NB4 (cell line): ENCODE data around the gene DUSP28.

Experiments
- DNase-seq: peaks from one replicate; pipeline ENCODE4 v3.0.0; 2010; ENCODE audit warnings: low read depth
- H3K4me3 ChIP-seq: one replicate; pipeline ENCODE4 v1.5.1; 2011; ENCODE audit warnings: mild to moderate bottlenecking, low read depth, low read length, moderate library complexity
- MYC ChIP-seq: IDR thresholded peaks from 2 replicates; pipeline ENCODE4 v1.6.1; 2011; ENCODE audit warnings: low read depth, low read length
- POLR2A ChIP-seq: IDR thresholded peaks from 2 replicates; pipeline ENCODE4 v1.6.1; 2011; ENCODE audit warnings: mild to moderate bottlenecking; ENCODE audit not compliant: insufficient read length; ENCODE audit errors: extremely low read depth
- TF ChIP-seq, protein P1 (sequence below): IDR thresholded peaks from one replicate; pipeline ENCODE4 v1.5.1; 2012; ENCODE audit warnings: low read depth, low read length
- TF ChIP-seq, protein P2 (sequence below): IDR thresholded peaks from 2 replicates; pipeline ENCODE4 v1.6.1; 2011; ENCODE audit warnings: low read depth, low read length

DUSP28 gene

GRCh38 chr2:240595381-240596079 is 35.4 kb downstream of the DUSP28 start:
- TF ChIP-seq, protein P1, sequence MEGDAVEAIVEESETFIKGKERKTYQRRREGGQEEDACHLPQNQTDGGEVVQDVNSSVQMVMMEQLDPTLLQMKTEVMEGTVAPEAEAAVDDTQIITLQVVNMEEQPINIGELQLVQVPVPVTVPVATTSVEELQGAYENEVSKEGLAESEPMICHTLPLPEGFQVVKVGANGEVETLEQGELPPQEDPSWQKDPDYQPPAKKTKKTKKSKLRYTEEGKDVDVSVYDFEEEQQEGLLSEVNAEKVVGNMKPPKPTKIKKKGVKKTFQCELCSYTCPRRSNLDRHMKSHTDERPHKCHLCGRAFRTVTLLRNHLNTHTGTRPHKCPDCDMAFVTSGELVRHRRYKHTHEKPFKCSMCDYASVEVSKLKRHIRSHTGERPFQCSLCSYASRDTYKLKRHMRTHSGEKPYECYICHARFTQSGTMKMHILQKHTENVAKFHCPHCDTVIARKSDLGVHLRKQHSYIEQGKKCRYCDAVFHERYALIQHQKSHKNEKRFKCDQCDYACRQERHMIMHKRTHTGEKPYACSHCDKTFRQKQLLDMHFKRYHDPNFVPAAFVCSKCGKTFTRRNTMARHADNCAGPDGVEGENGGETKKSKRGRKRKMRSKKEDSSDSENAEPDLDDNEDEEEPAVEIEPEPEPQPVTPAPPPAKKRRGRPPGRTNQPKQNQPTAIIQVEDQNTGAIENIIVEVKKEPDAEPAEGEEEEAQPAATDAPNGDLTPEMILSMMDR = peak; percentile 68
- no peak for TF ChIP-seq POLR2A
- no peak overlapping the region for H3K4me3 ChIP-seq
- peak; percentile 77 for DNase-seq

- DNase-seq = no peak
- H3K4me3 ChIP-seq = no peak overlapping the region
- TF ChIP-seq, protein P1 = no peak
- TF ChIP-seq, protein P2, sequence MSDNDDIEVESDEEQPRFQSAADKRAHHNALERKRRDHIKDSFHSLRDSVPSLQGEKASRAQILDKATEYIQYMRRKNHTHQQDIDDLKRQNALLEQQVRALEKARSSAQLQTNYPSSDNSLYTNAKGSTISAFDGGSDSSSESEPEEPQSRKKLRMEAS = no peak
- TF ChIP-seq MYC (no peak), POLR2A (no peak)
Observed at GRCh38 chr2:240596080-240596460, 35.9 kb downstream of the DUSP28 start.

DNA sequence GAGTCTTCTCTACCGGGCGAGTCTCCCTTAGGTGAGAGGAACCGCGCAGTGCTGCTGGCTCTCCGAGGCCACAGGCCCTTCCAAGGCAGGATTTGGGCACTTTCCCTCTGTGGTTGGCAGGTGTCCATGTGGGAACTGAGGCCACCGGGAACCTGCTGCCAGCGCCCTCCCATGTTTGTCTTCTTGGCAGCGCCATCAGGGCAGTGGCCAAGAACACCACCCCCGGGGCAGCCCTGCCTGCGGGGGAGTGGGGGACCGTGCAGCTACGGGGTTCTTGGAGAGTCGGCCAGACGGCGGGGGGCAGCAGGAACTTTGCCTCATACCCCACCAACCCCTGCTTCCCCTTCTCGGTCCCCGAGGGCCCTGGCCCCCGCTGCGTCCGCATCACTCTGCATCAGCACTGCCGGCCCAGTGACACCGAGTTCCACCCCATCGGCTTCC is 36.4 kb downstream of the DUSP28 start:
- H3K4me3 ChIP-seq = no peak overlapping the region
- DNase-seq = no peak
- no peak for TF ChIP-seq MYC
- TF ChIP-seq POLR2A = no peak
- TF ChIP-seq, protein P2 = no peak
- TF ChIP-seq, protein P1 = no peak

DNA sequence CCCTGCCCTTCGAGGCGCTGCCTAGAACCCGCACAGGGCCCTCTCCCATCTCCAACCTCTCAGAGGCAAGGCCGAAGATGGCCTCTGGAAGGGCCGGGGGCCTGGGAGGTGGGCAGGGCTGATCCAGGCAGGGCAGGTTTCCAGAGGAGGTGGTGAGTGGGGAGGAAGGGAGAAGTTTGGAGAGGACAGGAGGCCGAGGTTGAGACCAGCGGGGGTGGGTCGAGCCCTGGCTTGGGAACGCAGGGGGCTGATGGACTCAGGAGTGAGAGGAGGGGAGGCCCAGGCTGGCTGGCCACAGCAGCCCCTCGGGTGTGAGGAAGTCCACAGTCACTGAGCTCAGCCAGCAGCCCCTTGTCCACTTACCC is 36.9 kb downstream of the DUSP28 start:
- TF ChIP-seq, protein P1 = no peak
- TF ChIP-seq, protein P2 = no peak
- no peak for TF ChIP-seq MYC
- DNase-seq = no peak
- no peak overlapping the region for H3K4me3 ChIP-seq

- H3K4me3 ChIP-seq = no peak overlapping the region
- DNase-seq = no peak
- TF ChIP-seq, protein P2 = no peak
- TF ChIP-seq, protein P1 = no peak
- no peak for TF ChIP-seq MYC
Observed at GRCh38 chr2:240597419-240598181, 37.4 kb downstream of the DUSP28 start.
